PC-3 (cell line): Measurements from ENCODE around the gene HIRA. TPM values are rescaled to one million over a fixed set of nuclear protein-coding genes. Genes with fewer than 3 reads are reported as not detected.

Experiments
- ATAC-seq: fragments of 200-7000 bp; cut with Tn5 transposase; 2 replicates; pipeline ENCODE4 v1.9.1; 2020; ENCODE audit warnings: mild to moderate bottlenecking, moderate library complexity
- BruUV-seq: library from RNA; stranded (reverse); fragments of 400-500 nt; replicated peaks from 2 replicates; lab custom pipeline; 2021; lab: Mats Ljungman, UMichigan
- CTCF ChIA-PET: fragments of 300-600 bp; sonication (Branson Sonifier 250); formaldehyde crosslinking; loops from one replicate; lab custom pipeline; 2022; ENCODE audit warnings: antibody characterized with exemption; lab: Charles Lee
- POLR2A ChIA-PET: fragments of 300-600 bp; sonication (Branson Sonifier 250); formaldehyde crosslinking; loops from one replicate; lab custom pipeline; 2022; ENCODE audit warnings: antibody characterized with exemption; ENCODE audit not compliant: unreplicated experiment; lab: Charles Lee
- DNase-seq: peaks from one replicate; pipeline ENCODE4 v3.0.0-alpha.2; 2015
- H2AFZ ChIP-seq: fragments of 300-600 bp; sonication (generic); 2 replicates; pipeline ENCODE4 v1.6.0; 2016; ENCODE audit warnings: antibody characterized with exemption, low read length
- H3F3A ChIP-seq: fragments of 300-600 bp; sonication (generic); one replicate; pipeline ENCODE4 v1.6.0; 2017; ENCODE audit warnings: antibody characterized with exemption, low read length, control low read depth, mild to moderate bottlenecking; ENCODE audit not compliant: unreplicated experiment
- H3K27ac ChIP-seq: fragments of 300-600 bp; sonication (generic); 2 replicates; pipeline ENCODE4 v1.5.1; 2016; ENCODE audit warnings: mild to moderate bottlenecking, low read length
- H3K27me3 ChIP-seq: fragments of 300-600 bp; sonication (generic); 2 replicates; pipeline ENCODE4 v1.6.1; 2016; ENCODE audit warnings: low read length, mixed read lengths
- H3K36me3 ChIP-seq: fragments of 300-600 bp; sonication (generic); 2 replicates; pipeline ENCODE4 v1.6.1; 2016; ENCODE audit warnings: low read depth, mixed run types, low read length, mixed read lengths
- H3K4me1 ChIP-seq: fragments of 300-600 bp; sonication (generic); 2 replicates; pipeline ENCODE4 v1.5.1; 2016; ENCODE audit warnings: low read length; ENCODE audit not compliant: insufficient read depth
- H3K4me2 ChIP-seq: fragments of 300-600 bp; sonication (generic); 2 replicates; pipeline ENCODE4 v1.6.0; 2016; ENCODE audit warnings: low read length
- H3K4me3 ChIP-seq: fragments of 300-600 bp; sonication (generic); 2 replicates; pipeline ENCODE4 v1.5.1; 2016; ENCODE audit warnings: mild to moderate bottlenecking, low read length, mixed read lengths
- H3K79me2 ChIP-seq: fragments of 300-600 bp; sonication (generic); 2 replicates; pipeline ENCODE4 v1.6.1; 2017; ENCODE audit warnings: low read length, mixed read lengths
- H3K9ac ChIP-seq: fragments of 300-600 bp; sonication (generic); 2 replicates; pipeline ENCODE4 v1.6.0; 2016; ENCODE audit warnings: mild to moderate bottlenecking, low read length
- H3K9me2 ChIP-seq: fragments of 300-600 bp; sonication (generic); replicated peaks from 2 replicates; pipeline ENCODE4 v1.6.1; 2016; ENCODE audit warnings: mixed run types, low read length, mixed read lengths
- H3K9me3 ChIP-seq: fragments of 300-600 bp; sonication (generic); 2 replicates; pipeline ENCODE4 v1.6.1; 2016; ENCODE audit warnings: low read length, mixed read lengths
- H4K20me1 ChIP-seq: fragments of 300-600 bp; sonication (generic); 2 replicates; pipeline ENCODE4 v1.6.1; 2016; ENCODE audit warnings: low read length, mixed read lengths
- CTCF ChIP-seq: fragments of 300-600 bp; sonication (generic); conservative IDR thresholded peaks from 2 replicates; pipeline ENCODE4 v1.5.1; 2017; ENCODE audit warnings: antibody characterized with exemption, low read depth, mild to moderate bottlenecking, low read length
- EZH2 ChIP-seq: fragments of 300-600 bp; sonication (generic); IDR thresholded peaks from one replicate; pipeline ENCODE4 v1.6.1; 2017; ENCODE audit warnings: antibody characterized with exemption, mild to moderate bottlenecking, low read length; ENCODE audit not compliant: unreplicated experiment
- EZH2phosphoT487 ChIP-seq: fragments of 300-600 bp; sonication (generic); IDR thresholded peaks from 2 replicates; pipeline ENCODE4 v1.6.1; 2018; ENCODE audit warnings: mild to moderate bottlenecking, antibody characterized with exemption, low read length, borderline replicate concordance
- intact Hi-C: fragments of 100-400 bp; cut with micrococcal nuclease; formaldehyde crosslinking; loops from 2 replicates; pipeline ENCODE4 v1.9.0; 2023
- total RNA-seq: library from RNA; depleted of rRNA; stranded (reverse); fragments of >200 nt; gene quantifications from 2 replicates; pipeline ENCODE4 v1.2.3, GENCODE V29; 2014

The HIRA gene
- total RNA-seq, 1 experiment from 2014 or later, result 12.4 TPM

- ATAC-seq (no peak), DNase-seq (no peak)
- no peaks in the 10 kb centered on the region for H3F3A ChIP-seq
- H4K20me1 ChIP-seq, result no peaks in the 10 kb centered on the region
- intact Hi-C loops, result no loop called here
- ChIA-PET POLR2A (no interaction called here), CTCF (no interaction called here)
- H3K9ac ChIP-seq, result no peak overlapping the region
- H3K9me3 ChIP-seq, result no peaks in the 10 kb centered on the region
- no peaks in the 10 kb centered on the region for H3K27me3 ChIP-seq
- no peaks in the 10 kb centered on the region for H3K9me2 ChIP-seq
- no peak overlapping the region for H2AFZ ChIP-seq
- H3K4me3 ChIP-seq, result no peak overlapping the region
- H3K4me2 ChIP-seq, result no peak overlapping the region
- H3K36me3 ChIP-seq, result peaks cover 3% of the 10 kb centered on the region; the same call in 1 of the 2 replicates
- no peaks in the 10 kb centered on the region for H3K79me2 ChIP-seq
- no TSS peak for BruUV-seq
- no peaks in the 10 kb centered on the region for H3K4me1 ChIP-seq
- H3K27ac ChIP-seq, result no peak overlapping the region
- TF ChIP-seq EZH2phosphoT487 (no peak), CTCF (no peak), EZH2 (no peak)
Observed at GRCh38 chr22:19360862-19361261, 70.7 kb downstream of the HIRA start.

- Histone ChIP-seq H2AFZ (no peak overlapping the region), H4K20me1 (no peaks in the 10 kb centered on the region), H3K27ac (no peak overlapping the region), H3F3A (no peaks in the 10 kb centered on the region), H3K36me3 (peaks cover 3% of the 10 kb centered on the region; the same call in 1 of the 2 replicates), H3K27me3 (no peaks in the 10 kb centered on the region), H3K79me2 (no peaks in the 10 kb centered on the region), H3K9me3 (no peaks in the 10 kb centered on the region), H3K9ac (no peak overlapping the region), H3K4me3 (no peak overlapping the region), H3K4me1 (no peaks in the 10 kb centered on the region), H3K9me2 (no peaks in the 10 kb centered on the region), H3K4me2 (no peak overlapping the region)
- ChIA-PET POLR2A (no interaction called here), CTCF (no interaction called here)
- ATAC-seq (no peak), DNase-seq (no peak)
- TF ChIP-seq CTCF, result no peak
- TF ChIP-seq EZH2phosphoT487, result no peak
- no peak for TF ChIP-seq EZH2
- no TSS peak for BruUV-seq
- intact Hi-C loops, result no loop called here
Observed at GRCh38 chr22:19360300-19360792, 71.2 kb downstream of the HIRA start.

- Histone ChIP-seq H3K27me3 (no peaks in the 10 kb centered on the region), H3K9ac (no peak overlapping the region), H4K20me1 (no peaks in the 10 kb centered on the region), H3K9me3 (no peaks in the 10 kb centered on the region), H3K4me3 (no peak overlapping the region), H3K27ac (no peak overlapping the region), H3K9me2 (no peaks in the 10 kb centered on the region), H3K36me3 (peaks cover 3% of the 10 kb centered on the region; the same call in 1 of the 2 replicates), H3K4me1 (no peaks in the 10 kb centered on the region), H3K79me2 (no peaks in the 10 kb centered on the region), H3F3A (no peaks in the 10 kb centered on the region), H2AFZ (no peak overlapping the region), H3K4me2 (no peak overlapping the region)
- intact Hi-C loops, result no loop called here
- BruUV-seq, result no TSS peak
- ATAC-seq (no peak), DNase-seq (no peak)
- ChIA-PET POLR2A (no interaction called here), CTCF (no interaction called here)
- no peak for TF ChIP-seq EZH2phosphoT487
- TF ChIP-seq CTCF, result no peak
- no peak for TF ChIP-seq EZH2
Observed at GRCh38 chr22:19359554-19360299, 71.8 kb downstream of the HIRA start.
